K562 (cell line): ENCODE results near the gene TSPAN16. TPM values are rescaled to one million over a fixed set of nuclear protein-coding genes. Genes with fewer than 3 reads are reported as not detected.

Source experiments
- ARID4B ChIP-seq: sonication (generic); formaldehyde crosslinking; IDR thresholded peaks from 2 replicates; pipeline ENCODE4 v1.8.0; 2022; ENCODE audit warnings: mild to moderate bottlenecking, missing genetic modification reagents
- ELK3 ChIP-seq: fragments of 450-650 bp; formaldehyde crosslinking; IDR thresholded peaks from 2 replicates; pipeline ENCODE4 v1.4.0; 2020; ENCODE audit warnings: mild to moderate bottlenecking
- ETS1 ChIP-seq: conservative IDR thresholded peaks from 2 replicates; pipeline ENCODE4 v1.6.1; 2011; ENCODE audit warnings: low read depth, mild to moderate bottlenecking, low read length; ENCODE audit not compliant: control insufficient read depth
- MAFK ChIP-seq: IDR thresholded peaks from 2 replicates; pipeline ENCODE4 v1.6.1; 2011; ENCODE audit warnings: low read length, improper control_type of control experiment
- MNT ChIP-seq, 2 experiments: fragments of 450-650 bp; conservative IDR thresholded peaks; 2 replicates each; pipeline ENCODE4 v1.6.1; 2017; ENCODE audit warnings: mild to moderate bottlenecking in 2 of 2, moderate library complexity in 2 of 2
- SRSF1 ChIP-seq: fragments of 200-400 bp; formaldehyde crosslinking; IDR thresholded peaks from 2 replicates; pipeline ENCODE4 v1.6.1; 2017; ENCODE audit warnings: mild to moderate bottlenecking, low read depth, low read length, moderate library complexity
- ZNF398 ChIP-seq: fragments of 250-450 bp; sonication (Bioruptor Pico); IDR thresholded peaks from 2 replicates; pipeline ENCODE4 v1.8.0; 2021; ENCODE audit warnings: moderate library complexity, mild to moderate bottlenecking, inconsistent platforms
- ZNF512 ChIP-seq: IDR thresholded peaks from 2 replicates; pipeline ENCODE4 v1.6.1; 2016; ENCODE audit warnings: missing genetic modification characterization, missing compliant biosample characterization
- ZNF586 ChIP-seq: fragments of 450-650 bp; formaldehyde crosslinking; conservative IDR thresholded peaks from 2 replicates; pipeline ENCODE4 v1.4.0; 2020; ENCODE audit warnings: mild to moderate bottlenecking, moderate library complexity
- ZNF707 ChIP-seq: fragments of 250-450 bp; sonication (Bioruptor Pico); conservative IDR thresholded peaks from 2 replicates; pipeline ENCODE4 v1.8.0; 2022; ENCODE audit warnings: inconsistent platforms, mild to moderate bottlenecking, moderate library complexity
- polyA plus RNA-seq, 8 experiments: library from polyadenylated mRNA; depleted of rRNA in 4 of 8; stranded (reverse) in 5 of 8; unstranded in 3 of 8; fragments of >200 nt; fragmentation: Nextera tagmentation in 2 of 8; fragmentation: Illumina TruSeq in 1 of 8; extraction: Ambion mirVana in 2 of 8; extraction: Trizol in 1 of 8; gene quantifications; 2 replicates each; pipeline versions ENCODE4 v1.2.1 to v1.2.3, GENCODE V29; 2011 to 2014; ENCODE audit warnings: inconsistent platforms in 1 of 8, missing spikeins in 1 of 8
- total RNA-seq, 7 experiments: library from RNA; depleted of rRNA in 6 of 7; stranded (reverse); fragments of >200 nt in 6 of 7; fragmentation: Illumina TruSeq in 2 of 7; extraction: Trizol in 2 of 7; gene quantifications; 2 replicates each; pipeline versions ENCODE4 v1.2.1 to v1.2.3, GENCODE V29; 2011 to 2021; ENCODE audit warnings: low replicate concordance in 1 of 7

Gene TSPAN16
- total and polyA plus RNA-seq, 9 of the 15 experiments (the other 6 are each of a cell fraction or from before 2014, with no cell fraction given) = not detected

- no peak for TF ChIP-seq ELK3 (CRISPR knock-in tag)
- TF ChIP-seq SRSF1 = no peak
- TF ChIP-seq ETS1 = no peak
- TF ChIP-seq MNT (conservative IDR thresholded peaks at IDR 0.05) = no peak
- TF ChIP-seq ARID4B (CRISPR knock-in tag) = no peak
- no peak for TF ChIP-seq ZNF512 (tag)
- TF ChIP-seq MAFK = no peak
- no peak for TF ChIP-seq ZNF707 (CRISPR knock-in tag)
- TF ChIP-seq ZNF398 (CRISPR knock-in tag) = no peak
- TF ChIP-seq ZNF586 (CRISPR knock-in tag) = no peak
Observed at GRCh38 chr19:11268783-11269267, 27.1 kb upstream of the TSPAN16 start (continued).
